Measurements from ENCODE around the gene OR5J2. TPM values are rescaled to one million over a fixed set of nuclear protein-coding genes. Genes with fewer than 3 reads are reported as not detected.

The OR5J2 gene
- total and polyA plus RNA-seq, 2 of the 13 experiments (the other 11 are each of a cell fraction or from before 2014, with no cell fraction given): not detected

GRCh38 chr11:56163804-56164203, 12.6 kb upstream of the OR5J2 start:
- no TSS peak for BruUV-seq (replicated peaks)
- Histone ChIP-seq H3K36me3 (replicated peaks in 1 of 2; ENCODE audit: control insufficient read depth in 1 of 2, insufficient read depth in 2 of 2, low read length in 2 of 2) (no peaks in the 10 kb centered on the region), H4K20me1 (ENCODE audit: insufficient read depth, low read length) (no peaks in the 10 kb centered on the region), H3K27me3 (ENCODE audit: control insufficient read depth in 1 of 2, insufficient read depth in 2 of 2, low read length in 2 of 2) (no peaks in the 10 kb centered on the region), H3K9me3 (ENCODE audit: low read length) (peaks cover 41% of the 10 kb centered on the region), H3K79me2 (ENCODE audit: insufficient read depth, low read length) (no peaks in the 10 kb centered on the region), H2AFZ (ENCODE audit: low read length) (no peak overlapping the region), H3K9ac (ENCODE audit: insufficient read depth, low read depth, low read length) (no peak overlapping the region), H3K4me2 (ENCODE audit: low read depth, low read length) (no peak overlapping the region), H3K4me1 (ENCODE audit: insufficient read depth, low read length) (no peaks in the 10 kb centered on the region), H3K27ac (ENCODE audit: extremely low read length, insufficient read depth, low read length) (no peak overlapping the region), H3K4me3 (replicated peaks in 1 of 3; ENCODE audit: insufficient read depth in 1 of 3, low read depth in 2 of 3, low read length in 3 of 3) (no peak overlapping the region)
- no peak for ATAC-seq
- POLR2A ChIA-PET: no interaction called here
- 33% methylated on average over 3 of the region's 3 CpGs for WGBS (ENCODE audit: low lambda C conversion rate)
- in situ Hi-C loops (cut with HindIII; ENCODE audit: extremely low pct_ligation_motif_present, low pct_unique_long_range_greater_than_20kb): no loop called here
- DNase-seq (ENCODE audit: low spot score): no peak
- TF ChIP-seq JUND (CRISPR knock-in tag; IDR thresholded peaks at IDR 0.05) (no peak), MAFF (IDR thresholded peaks at IDR 0.05; ENCODE audit: low read depth, low read length) (peak; percentile 95), MAFK (conservative IDR thresholded peaks at IDR 0.05 in 1 of 2, IDR thresholded peaks at IDR 0.05 in 1 of 2; ENCODE audit: low read length in 2 of 2) (peak; percentile 94 to 96)
- intact Hi-C loops (cut with micrococcal nuclease; ENCODE audit: unreplicated experiment): no loop called here
- no peak for FAIRE-seq
- CTCF ChIA-PET (ENCODE audit: low intra/inter-chr PET ratio, low total read pairs): no interaction called here

GRCh38 chr11:56172256-56172830, 4.1 kb upstream of the OR5J2 start:
- ATAC-seq: no peak
- Histone ChIP-seq H3K27ac (ENCODE audit: extremely low read length, insufficient read depth, low read length) (no peak overlapping the region), H3K9ac (ENCODE audit: insufficient read depth, low read depth, low read length) (no peak overlapping the region), H3K79me2 (ENCODE audit: insufficient read depth, low read length) (no peaks in the 10 kb centered on the region), H3K4me3 (replicated peaks in 1 of 3; ENCODE audit: insufficient read depth in 1 of 3, low read depth in 2 of 3, low read length in 3 of 3) (no peak overlapping the region), H3K9me3 (ENCODE audit: low read length) (peaks cover 49% of the 10 kb centered on the region), H2AFZ (ENCODE audit: low read length) (no peak overlapping the region), H4K20me1 (ENCODE audit: insufficient read depth, low read length) (no peaks in the 10 kb centered on the region), H3K36me3 (replicated peaks in 1 of 2; ENCODE audit: control insufficient read depth in 1 of 2, insufficient read depth in 2 of 2, low read length in 2 of 2) (no peaks in the 10 kb centered on the region), H3K27me3 (ENCODE audit: control insufficient read depth in 1 of 2, insufficient read depth in 2 of 2, low read length in 2 of 2) (no peaks in the 10 kb centered on the region), H3K4me1 (ENCODE audit: insufficient read depth, low read length) (no peaks in the 10 kb centered on the region), H3K4me2 (ENCODE audit: low read depth, low read length) (no peak overlapping the region)
- WGBS (ENCODE audit: low lambda C conversion rate): 0% methylated on average over 3 of the region's 3 CpGs
- ChIA-PET CTCF (ENCODE audit: low intra/inter-chr PET ratio, low total read pairs) (no interaction called here), POLR2A (no interaction called here)
- in situ Hi-C loops (cut with HindIII; ENCODE audit: extremely low pct_ligation_motif_present, low pct_unique_long_range_greater_than_20kb) (no loop called here), intact Hi-C loops (cut with micrococcal nuclease; ENCODE audit: unreplicated experiment) (no loop called here)
- no peak for FAIRE-seq
- TF ChIP-seq MAFK (conservative IDR thresholded peaks at IDR 0.05 in 1 of 2, IDR thresholded peaks at IDR 0.05 in 1 of 2; ENCODE audit: low read length in 2 of 2): peak; percentile 54 to 76; a peak in 3 of 4 replicates
- peak; percentile 62; the same call in 1 of the 2 replicates for TF ChIP-seq MAFF (IDR thresholded peaks at IDR 0.05; ENCODE audit: low read depth, low read length)
- no peak for TF ChIP-seq ZNF143 (CRISPR knock-in tag; IDR thresholded peaks at IDR 0.05)
- no peak for DNase-seq (ENCODE audit: low spot score)
- BruUV-seq (replicated peaks): no TSS peak

Data from HepG2 (cell line).